HCEC 1CT (cell line): ENCODE measurements around the gene ZNF19.

Experiments
- DNase-seq: peaks from one replicate; pipeline ENCODE4 v3.0.0-alpha.2; 2017

Gene ZNF19

GRCh38 chr16:71484006-71484893, 4.9 kb downstream of the ZNF19 start:
- peak; percentile 92 for DNase-seq

- no peak for DNase-seq
Observed at GRCh38 chr16:71482569-71482968, 6.6 kb downstream of the ZNF19 start.

- DNase-seq = no peak
Observed at GRCh38 chr16:71480956-71481355, 8.2 kb downstream of the ZNF19 start.

GRCh38 chr16:71479420-71479819, 9.7 kb downstream of the ZNF19 start:
- DNase-seq = peak; percentile 18

GRCh38 chr16:71476457-71477124, 12.5 kb downstream of the ZNF19 start:
- DNase-seq = no peak

GRCh38 chr16:71474864-71475263, 14.3 kb downstream of the ZNF19 start:
- DNase-seq = peak; percentile 97

GRCh38 chr16:71473891-71474290, 15.2 kb downstream of the ZNF19 start:
- DNase-seq = peak; percentile 23

- DNase-seq = no peak
Observed at GRCh38 chr16:71472931-71473330, 16.2 kb downstream of the ZNF19 start.

GRCh38 chr16:71472051-71472450, 17.1 kb downstream of the ZNF19 start:
- no peak for DNase-seq

GRCh38 chr16:71467810-71468209, 21.3 kb downstream of the ZNF19 start:
- no peak for DNase-seq

- no peak for DNase-seq
Observed at GRCh38 chr16:71464231-71464630, 24.9 kb downstream of the ZNF19 start.

- DNase-seq = peak; percentile 73
Observed at GRCh38 chr16:71461686-71462648, 27.2 kb downstream of the ZNF19 start, which contains the start of gene ZNF23. Gene ZNF23 (minus strand): TSS chr16:71462247. CDS start chr16:71456796, 5,451 bp downstream.

GRCh38 chr16:71460941-71461340, 28.2 kb downstream of the ZNF19 start:
- no peak for DNase-seq

- DNase-seq = peak; percentile 93
Observed at GRCh38 chr16:71460236-71460635, 28.9 kb downstream of the ZNF19 start.

- DNase-seq = no peak
Observed at GRCh38 chr16:71459510-71459909, 29.6 kb downstream of the ZNF19 start.

GRCh38 chr16:71456801-71457200, 32.3 kb downstream of the ZNF19 start:
- no peak for DNase-seq

GRCh38 chr16:71453036-71453435, 36.1 kb downstream of the ZNF19 start:
- DNase-seq = no peak

GRCh38 chr16:71449020-71449419, 40.1 kb downstream of the ZNF19 start:
- no peak for DNase-seq

GRCh38 chr16:71448274-71448866, 40.8 kb downstream of the ZNF19 start:
- no peak for DNase-seq

- no peak for DNase-seq
Observed at GRCh38 chr16:71443714-71444113, 45.4 kb downstream of the ZNF19 start.

GRCh38 chr16:71442051-71442440, 47.1 kb downstream of the ZNF19 start, which contains the start of gene TLE7:
Gene TLE7 (minus strand): TSS chr16:71442054. CDS start chr16:71433324, 8,730 bp downstream.
- no peak for DNase-seq

- DNase-seq = no peak
Observed at GRCh38 chr16:71441348-71442050, 47.6 kb downstream of the ZNF19 start.
